T-helper 2 cell treated with Interferon-gamma antibody and Interleukin-4, amounts not matched to agents 100 ng/mL and 5 ng/mL, for 36 hours (primary cell): ENCODE results near the gene TMEM114. TPM values are rescaled to one million over a fixed set of nuclear protein-coding genes. Genes with fewer than 3 reads are reported as not detected.

ENCODE experiments used
- intact Hi-C: fragments of 100-400 bp; cut with micrococcal nuclease; formaldehyde crosslinking; loops from one replicate; pipeline ENCODE4 v1.15.1; 2023
- total RNA-seq: library from RNA; stranded (reverse); gene quantifications from 2 replicates; pipeline ENCODE4 v1.2.3, GENCODE V29; 2022

TMEM114 gene
- total RNA-seq = not detected in 2 replicates

DNA sequence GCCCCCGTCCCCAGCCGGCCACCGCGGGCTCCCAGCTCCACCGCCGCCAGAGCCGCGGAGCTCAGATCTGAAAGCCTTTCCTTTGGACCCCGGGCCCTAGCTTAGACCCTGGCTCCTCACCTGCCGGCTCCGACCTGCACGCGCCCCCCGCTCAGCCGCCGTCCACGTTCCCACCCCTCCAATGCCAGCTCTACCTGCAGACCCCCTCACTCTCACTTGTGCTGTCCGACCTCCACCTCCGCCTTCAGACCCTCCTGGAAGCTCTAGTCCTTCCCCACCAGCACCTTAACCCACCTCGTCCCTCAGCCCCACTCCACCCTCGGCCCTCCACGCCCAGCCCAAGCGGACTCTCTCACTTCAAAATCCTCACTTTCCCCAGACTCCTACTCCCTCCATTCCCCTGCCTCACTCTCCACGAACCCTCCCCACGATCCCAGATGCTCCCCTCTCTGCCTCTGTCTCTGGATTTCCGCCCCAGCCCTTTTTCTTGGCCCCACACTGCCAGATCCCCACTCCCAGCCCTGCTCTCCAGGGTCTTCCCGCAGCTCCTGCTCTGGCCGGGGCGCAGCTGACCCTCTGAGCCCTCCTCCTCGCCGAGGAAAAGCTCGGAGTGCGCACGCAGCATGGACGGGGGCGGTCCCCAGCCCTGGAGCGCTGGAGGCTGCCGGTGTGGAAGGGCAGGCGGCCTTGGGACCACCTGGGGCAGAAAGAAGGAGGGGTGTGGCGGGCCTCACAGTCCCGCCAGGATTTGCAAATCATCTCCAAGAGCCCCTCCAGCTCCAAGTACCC is at the start of gene TMEM114:
Gene TMEM114 (minus strand): TSS at position 612 of the 789 bp plus-strand sequence. CDS start 673 bp downstream, outside the sequence.
- intact Hi-C loops = no loop called here

DNA sequence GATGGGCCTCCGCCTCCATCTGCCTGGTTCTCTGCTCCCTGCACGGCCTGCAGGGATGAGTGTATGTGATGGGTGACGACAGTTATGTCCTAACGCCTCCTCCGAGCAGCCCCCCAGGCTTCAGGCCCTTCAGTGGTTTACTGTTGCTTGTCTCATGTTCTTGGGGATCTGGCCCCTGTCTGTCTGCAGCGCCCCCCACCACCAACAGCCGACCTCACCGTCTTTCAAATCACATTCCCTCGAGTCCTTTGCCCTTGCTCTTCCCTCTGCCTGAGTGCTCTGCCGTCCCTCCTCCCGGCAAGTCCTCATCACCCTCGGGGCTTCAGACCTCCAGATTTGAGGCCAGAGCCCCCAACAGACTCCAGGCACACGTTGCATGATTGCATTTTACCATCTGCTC is 49.4 kb upstream of the TMEM114 start:
- intact Hi-C loops = no loop called here

DNA sequence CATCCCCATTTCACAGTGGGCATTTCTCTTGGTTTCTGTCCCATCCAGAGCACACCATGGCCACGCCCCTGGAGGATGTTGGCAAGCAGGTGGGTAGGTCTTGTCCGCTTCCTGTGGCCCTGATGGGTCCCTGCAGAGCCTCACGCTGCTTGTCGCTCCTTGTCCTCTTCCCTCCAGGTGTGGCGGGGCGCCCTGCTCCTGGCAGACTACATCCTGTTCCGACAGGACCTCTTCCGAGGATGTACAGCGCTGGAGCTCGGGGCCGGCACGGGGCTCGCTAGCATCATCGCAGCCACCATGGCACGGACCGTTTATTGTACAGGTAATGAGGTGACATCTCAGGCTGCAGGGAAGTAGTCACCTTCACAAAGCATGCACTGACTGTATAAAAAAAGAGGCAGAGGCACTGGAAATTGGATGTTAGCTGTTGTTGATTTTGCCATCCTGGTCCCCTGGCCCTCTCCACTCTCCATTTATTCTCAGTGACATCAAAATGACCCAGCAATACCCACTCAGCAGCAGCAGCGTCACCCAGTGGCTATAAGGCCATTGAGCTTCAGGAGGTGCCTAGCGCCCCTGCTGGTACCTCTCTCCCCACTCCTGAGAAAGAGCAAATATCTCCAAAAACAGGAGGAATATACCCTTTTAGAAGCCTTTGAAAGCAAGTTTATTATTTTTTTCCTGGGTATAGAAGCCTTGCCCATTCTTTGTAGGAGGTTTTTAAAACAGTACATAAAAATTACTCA is 44.9 kb upstream of the TMEM114 start:
- intact Hi-C loops = no loop called here

DNA sequence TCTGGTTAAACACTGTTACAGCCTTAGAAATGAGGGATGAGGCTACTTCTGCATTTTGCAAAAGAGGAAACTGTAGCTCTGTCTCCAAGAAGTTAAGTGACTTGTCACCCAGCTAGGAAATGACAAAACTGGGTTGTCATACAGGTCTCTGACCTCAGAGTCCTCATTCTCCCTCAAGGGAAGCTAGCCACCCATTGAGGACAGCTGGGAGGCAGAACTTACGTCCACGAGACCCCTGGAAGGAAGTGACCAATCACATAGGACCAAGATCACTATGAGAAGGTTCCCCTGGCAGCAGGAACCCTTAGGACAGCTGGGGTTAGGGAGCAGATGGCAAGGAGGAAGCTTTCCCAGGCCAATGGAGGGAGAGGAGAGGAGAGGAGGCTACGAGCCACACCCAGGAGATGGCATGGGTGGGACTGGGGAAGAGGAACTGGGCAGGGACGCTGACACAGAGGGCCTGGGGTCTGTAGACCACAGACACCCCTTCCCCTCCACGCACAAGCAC is 42.4 kb upstream of the TMEM114 start:
- intact Hi-C loops = no loop called here

DNA sequence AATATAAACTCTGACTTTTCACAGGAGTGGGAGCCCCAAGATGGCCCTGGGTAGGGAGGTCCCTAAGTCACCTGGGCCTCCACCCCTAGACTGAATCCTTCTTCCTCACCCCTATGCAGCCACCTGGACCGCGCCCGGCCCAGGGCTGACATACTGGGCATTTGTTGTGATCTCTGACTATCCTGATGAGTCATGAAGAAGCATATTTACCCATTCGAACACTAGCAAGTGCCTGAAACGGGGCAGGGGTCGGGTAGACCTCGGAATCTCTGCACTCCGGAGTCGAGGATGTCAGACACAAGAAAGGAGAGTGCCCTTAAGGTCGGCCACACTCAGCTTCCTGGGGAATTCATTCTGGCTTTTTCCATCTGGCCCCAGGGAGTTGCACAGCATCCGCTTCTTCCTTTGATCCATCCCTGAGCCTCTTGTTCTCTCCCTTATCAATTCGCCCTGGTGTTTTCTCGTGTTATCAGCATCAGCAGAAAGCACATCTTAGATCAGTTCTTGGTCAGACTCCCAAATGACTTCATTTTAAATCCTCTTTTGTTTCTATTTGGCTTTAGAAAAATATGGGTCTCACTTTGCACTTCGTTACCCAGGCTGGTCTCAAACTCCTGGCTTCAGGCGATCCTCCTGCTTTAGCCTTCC is 41.6 kb upstream of the TMEM114 start:
- intact Hi-C loops = no loop called here

DNA sequence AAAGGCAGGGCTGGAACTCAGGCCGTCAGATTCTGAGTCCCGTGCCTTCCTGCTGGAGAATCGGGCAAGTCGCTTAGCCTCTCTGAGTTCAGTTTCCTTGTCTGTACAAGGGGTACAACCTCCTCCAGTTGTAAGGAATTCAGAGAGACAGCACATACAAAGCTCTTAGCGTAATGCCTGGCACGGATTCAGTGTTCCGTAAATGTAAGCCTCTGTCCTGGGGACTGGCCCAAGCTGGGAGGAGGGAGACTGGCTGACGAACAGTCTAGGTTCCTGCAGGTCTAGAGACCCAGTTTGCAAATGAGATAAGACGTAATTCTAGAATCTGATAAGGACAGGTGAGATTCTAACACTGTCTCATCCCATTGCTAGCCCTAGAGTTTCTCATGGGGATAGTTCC is 41.1 kb upstream of the TMEM114 start:
- intact Hi-C loops = no loop called here

DNA sequence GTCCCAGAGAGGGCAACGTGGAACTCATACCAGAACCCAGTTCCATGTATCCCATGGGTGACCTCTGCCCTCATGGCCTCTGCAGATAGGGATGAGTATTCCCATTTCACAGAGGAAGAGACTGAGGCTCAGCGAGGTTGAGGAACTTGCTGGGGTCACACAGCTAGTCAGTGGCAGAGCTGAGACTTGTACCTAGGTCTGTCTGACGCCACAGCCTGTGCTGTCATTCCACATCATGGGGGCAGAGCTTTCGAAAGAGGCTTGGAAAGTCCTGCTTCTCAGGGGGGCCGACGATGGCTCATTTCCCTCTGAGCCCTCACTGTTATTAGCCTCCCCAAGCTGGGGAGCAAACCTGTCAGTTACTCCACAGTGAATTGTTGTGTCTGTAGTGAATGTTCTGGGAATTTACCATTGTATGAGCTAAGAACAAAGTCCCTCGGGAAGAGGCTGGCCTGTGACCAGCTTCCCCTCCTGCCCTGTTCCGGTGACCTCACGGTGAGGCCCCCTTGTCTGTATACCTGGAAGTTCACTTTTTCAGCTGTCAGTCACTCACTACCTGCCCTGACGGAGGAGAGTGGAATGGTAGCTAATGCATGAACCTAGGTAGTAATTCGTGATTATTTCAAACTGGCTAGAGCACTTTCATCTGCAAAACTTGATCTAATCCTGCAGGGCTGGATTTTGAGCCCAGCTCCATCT is 40.1 kb upstream of the TMEM114 start:
- intact Hi-C loops = no loop called here

DNA sequence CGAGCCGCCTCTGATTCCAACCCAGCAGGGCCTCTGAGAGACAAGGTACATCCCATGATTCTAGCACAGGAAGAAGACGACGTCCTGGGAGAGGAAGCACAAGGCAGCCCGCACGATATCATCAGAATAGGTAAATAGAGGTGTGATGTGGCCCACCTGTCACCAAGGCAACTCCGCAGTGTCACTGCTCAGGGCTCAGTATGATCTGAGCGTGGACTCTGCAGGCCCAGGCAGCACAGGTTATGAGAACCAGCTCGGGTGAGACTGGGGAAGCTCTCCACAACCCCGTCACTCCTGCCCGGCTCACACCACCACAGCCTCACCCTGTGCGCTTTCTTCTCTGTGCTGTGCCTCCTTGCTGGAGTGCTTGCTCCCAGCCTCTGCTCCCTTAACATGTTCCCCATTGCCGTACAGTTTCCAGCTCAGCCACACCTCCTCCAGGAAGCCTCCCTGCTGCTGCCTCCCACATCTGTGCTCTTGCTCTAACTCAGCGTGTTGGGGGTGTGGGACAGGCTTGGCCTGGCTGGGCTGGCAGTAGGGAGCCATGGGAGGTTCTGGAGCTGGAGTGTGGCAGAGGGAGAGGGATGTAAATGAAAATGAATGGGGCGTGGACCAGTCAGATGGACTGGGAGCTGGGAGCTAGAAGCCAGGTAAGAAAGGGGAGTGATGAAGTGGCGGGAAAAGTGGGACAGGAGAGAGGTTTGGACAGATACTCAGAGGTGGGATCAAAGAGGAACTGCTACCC is 38.8 kb upstream of the TMEM114 start:
- intact Hi-C loops = no loop called here

DNA sequence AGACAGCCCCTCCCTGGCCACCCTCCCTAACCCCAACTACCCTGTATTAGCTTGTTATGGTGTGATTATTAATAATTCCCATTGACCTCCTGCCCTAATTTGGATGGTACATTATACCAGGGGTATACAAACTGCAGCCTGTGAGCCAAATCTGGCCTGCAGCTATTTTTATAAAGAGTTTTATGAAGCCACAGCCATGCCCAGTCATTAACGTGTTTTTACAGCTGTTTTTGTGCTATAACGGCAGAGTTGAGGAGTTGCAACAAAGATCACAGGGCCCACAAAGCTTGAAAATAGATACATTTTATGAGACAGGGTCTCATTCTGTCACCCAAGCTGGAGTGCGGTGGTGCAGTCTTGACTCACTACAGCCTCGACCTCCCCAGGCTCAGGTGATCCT is 37.1 kb upstream of the TMEM114 start:
- intact Hi-C loops = no loop called here

DNA sequence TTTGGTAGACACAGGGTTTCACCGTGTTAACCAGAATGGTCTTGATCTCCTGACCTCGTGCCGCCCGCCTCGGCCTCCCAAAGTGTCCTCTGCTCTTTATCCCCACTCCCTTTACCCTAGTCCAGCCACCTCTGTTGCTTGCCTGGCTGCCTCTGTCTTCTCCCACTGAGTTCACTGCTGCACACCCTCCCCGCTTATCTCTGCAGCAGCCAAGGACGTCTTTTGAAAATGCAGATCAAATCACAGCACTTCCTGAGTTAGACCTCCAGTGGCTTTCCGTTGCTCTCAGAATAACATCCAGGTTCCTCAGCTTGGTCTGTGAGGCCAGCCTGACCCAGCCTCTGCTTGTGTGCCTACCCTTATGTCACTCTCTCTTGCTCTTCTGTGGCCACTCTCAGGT is 36.6 kb upstream of the TMEM114 start:
- intact Hi-C loops = no loop called here

DNA sequence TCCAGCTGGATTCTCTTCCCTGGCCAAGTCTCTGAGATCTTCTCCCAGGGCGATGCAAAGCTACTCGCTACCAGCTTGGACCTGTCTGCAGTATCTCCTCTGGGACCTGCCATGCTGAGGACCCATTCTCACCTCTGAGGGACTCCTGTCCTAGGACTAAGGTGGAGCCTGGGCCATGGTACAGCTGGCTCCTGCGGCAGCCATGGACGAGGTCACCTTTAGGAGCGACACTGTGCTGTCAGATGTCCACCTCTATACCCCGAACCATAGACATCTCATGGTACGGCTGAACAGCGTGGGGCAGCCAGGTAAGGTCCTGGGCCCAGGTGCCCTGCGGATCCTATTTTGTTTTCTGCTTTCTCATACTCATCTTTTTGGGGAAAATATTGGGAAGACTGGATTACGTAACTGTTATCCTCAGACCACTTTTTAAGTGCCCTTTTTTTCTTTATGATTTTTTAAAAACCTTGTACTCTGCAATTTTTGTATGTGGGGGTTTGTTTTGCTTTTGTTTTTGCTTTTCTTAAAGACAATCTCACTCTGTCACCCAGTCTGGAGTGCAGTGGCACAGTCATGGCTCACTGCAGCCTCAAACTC is 35.3 kb upstream of the TMEM114 start:
- intact Hi-C loops = no loop called here

DNA sequence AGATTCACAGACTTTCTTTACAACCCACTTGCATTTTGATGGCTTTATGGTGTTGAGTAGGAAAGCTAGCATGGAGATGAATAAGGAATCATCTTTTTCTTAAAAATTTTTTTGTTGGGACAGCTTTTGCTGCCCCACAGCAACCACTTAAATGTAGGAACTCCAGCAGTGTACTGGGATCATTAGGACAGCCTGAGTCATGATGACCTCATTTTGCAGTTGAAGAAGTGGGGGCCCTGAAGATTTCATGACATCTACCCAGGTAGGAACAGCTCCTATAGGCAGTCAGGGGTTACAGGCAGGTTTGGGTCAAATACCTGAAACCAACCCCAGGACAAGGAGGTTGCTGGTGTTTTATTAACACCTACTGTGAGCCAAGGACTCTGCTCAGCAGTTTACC is 33.3 kb upstream of the TMEM114 start:
- intact Hi-C loops = loop anchor here (2.0 kb wide), 1 partner anchor 57 kb away; no protein-coding TSS in a partner anchor

DNA sequence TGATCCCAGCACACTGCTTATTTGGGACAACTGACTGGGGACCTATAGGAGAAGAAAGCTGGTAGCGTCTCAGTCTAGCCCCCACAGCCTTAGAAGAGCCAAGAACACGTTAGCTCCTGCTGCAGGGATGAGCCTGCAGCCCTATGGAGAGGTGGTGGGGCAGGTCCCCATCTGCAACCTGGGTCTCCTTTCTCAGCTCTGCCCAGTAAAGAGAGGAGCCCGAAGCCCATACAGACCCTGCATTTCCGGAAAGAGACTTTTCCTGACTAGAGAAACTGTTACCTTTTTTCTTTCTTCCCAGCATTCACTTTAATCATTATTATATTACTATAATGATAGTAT is 32.0 kb upstream of the TMEM114 start:
- intact Hi-C loops = loop anchor here (2.0 kb wide), 1 partner anchor 55 kb away; no protein-coding TSS in a partner anchor

DNA sequence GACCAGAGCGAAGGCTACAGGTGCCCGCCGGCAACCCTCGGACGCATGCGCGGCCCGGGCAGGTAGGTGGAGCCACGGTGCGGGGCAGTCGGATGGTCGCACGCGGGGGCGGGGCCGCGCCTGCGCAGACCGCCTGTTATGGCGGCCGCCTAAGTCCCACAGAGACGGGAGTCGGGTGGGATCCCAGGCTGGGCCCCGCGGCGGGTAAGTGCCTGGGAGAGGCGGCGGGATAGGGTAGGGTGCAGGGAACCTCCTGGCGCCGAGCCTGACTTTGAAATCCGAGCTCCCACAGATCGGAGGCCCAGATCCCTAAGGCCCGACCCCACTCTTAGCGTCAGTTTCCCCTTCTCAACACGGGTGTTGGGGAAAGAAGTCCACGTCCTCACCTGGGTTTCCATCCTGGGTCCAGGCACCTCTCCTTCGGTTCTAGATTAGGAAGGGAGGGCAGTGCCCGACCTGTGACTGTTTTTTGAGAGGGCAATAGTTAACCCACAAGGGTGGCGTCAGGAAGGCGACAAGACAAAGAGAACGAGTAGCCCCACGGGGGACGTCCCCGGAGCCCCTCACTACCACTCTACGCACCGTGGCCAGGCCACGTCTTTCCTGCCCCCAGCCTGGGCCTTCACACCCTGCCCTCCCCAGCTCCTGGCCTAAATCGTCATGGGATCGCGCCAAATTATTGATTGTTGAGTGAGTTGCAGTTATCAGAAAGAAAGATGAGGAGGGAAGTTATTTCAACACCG is 31.4 kb upstream of the TMEM114 start, which contains the start of gene METTL22:
Gene METTL22 (plus strand): TSS at position 127 of the 743 bp plus-strand sequence. CDS start 3,968 bp downstream, outside the sequence.
- intact Hi-C loops = loop anchor here (1.0 to 2.0 kb wide), 3 partner anchors 55 to 248 kb away; partner anchors contain the start of genes CARHSP1, PMM2 and TMEM186

DNA sequence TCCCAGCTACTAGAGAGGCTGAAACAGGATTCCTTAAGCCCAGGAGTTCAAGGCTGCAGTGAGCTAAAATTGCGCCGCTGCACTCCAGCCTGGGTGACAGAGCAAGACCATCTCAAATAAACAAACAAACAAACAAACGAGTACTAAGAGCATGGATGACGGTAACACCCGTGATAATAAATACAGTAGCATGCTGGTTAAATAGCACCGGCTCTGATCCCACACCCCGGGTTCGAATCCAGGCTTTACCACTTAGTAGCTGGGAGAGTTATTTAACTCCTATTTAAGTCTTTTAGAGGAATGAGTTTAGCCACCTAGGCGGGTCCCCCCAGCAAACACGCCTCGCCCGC is 30.9 kb upstream of the TMEM114 start:
- intact Hi-C loops = loop anchor here (1.0 kb wide), 2 partner anchors 176 to 248 kb away; partner anchors contain the start of genes CARHSP1, PMM2 and TMEM186

DNA sequence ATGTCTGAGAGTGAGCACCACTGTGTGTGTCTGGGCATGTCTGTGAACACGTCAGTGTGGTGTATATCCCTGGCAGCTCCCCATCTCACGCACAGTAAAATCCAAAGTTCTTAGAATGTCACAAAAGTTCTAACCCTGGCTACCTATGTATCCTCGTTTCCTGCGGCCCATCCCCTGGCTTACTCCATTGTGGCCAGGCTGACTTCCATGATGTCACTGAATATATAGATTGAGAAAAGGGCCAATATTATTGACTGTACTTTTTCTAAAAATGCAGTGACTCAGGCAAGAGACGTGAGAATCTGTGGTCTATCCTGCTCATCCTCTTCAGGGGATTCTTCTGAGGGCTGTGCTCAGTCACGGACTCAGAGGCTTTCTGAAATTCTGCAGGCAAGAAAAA is 30.2 kb upstream of the TMEM114 start:
- intact Hi-C loops = no loop called here

DNA sequence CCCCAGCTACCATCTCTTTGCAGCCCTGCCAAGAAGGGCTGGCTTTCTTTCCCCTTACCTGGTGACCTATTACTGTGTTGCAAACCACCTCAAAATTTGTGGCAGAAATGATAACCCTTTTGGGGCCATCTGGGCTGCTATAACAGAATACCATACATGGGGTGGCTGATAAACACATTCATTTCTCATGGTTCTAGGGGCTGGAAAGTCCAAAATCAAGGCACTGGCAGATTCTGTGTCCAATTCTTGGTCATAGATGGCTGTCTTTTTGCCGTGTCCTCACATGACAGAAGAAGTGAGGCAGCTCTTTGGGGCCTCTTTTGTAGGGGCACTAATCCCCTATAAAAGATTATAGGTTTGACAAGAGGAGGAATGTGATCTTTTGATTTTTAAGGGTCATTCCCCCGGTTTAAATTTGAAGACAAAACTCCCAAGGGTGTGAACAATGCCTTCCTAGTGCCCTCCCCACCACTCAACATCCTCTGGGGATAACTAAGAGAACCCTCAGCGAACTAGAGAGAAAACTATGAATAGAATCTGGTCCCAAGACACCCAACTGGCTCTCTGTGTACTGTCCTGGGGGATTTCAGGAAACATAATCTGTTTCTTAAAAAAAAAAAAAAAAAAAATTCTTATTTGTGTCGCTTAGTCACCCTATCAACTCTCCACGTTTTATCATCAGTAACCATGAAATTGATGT is 29.5 kb upstream of the TMEM114 start:
- intact Hi-C loops = loop anchor here (2.0 kb wide), 1 partner anchor 57 kb away; no protein-coding TSS in a partner anchor

DNA sequence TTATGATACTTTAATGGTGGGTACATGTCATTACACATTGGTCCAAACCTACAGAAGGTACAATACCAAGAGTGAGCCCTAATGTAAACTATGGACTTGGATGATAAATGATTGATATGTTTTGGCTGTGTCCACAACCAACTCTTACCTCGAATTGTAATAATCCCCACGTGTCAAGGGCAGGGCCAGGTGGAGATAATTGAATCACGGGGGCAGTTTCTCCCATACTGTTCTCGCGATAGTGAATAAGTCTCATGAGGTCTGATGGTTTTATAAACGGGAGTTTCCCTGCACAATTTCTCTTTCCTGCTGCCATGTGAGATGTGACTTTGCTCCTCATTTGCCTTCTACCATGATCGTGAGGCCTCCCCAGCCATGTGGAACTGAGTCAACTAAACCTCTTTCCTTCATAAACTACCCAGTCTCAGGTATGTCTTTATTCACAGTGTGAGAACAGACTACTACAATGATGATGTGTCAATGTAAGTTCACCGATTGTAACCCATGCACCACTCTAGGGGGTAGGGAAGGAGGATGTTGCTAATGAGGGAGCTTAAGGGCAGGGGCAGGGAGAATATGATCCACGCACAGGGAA is 24.2 kb upstream of the TMEM114 start:
- intact Hi-C loops = no loop called here
